Vagina (tissue), 2 donors: Measurements from ENCODE around the gene GTSE1.

Experiments used
- POLR2A ChIP-seq, 2 donors: fragments of 450-650 bp; IDR thresholded peaks; one replicate each; pipeline ENCODE4 v1.6.1; 2017; ENCODE audit warnings: antibody characterized with exemption in 2 of 2, mild to moderate bottlenecking in 2 of 2, moderate library complexity in 2 of 2
- TF ChIP-seq, protein P1 (sequence below), 3 experiments: fragments of 450-650 bp in 2 of 3; fragments of 200-600 bp in 1 of 3; sonication (generic) in 1 of 3; IDR thresholded peaks; one replicate each; pipeline ENCODE4 v1.5.1; 2017 to 2019; ENCODE audit warnings: antibody characterized with exemption in 3 of 3, mild to moderate bottlenecking in 2 of 3, moderate library complexity in 2 of 3

DNA sequence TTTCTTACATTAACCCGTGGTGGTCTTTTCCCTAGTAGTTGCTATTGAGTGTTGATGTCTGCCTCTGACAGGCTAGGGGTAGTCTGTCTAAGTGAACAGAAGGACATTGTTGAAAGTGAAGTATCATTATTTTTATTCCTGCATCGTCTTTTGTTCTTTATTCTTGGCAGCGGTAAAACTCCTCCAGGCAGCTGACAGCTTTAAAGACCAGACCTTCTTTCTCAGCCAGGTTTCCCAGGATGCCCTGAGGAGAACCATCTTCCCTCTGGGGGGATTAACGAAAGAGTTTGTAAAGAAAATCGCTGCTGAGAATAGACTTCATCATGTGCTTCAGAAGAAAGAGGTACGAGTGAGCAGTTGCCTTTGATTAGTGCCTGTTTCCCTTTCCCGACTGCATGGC, 53.5 kb downstream of the GTSE1 start:
- TF ChIP-seq, protein P1, sequence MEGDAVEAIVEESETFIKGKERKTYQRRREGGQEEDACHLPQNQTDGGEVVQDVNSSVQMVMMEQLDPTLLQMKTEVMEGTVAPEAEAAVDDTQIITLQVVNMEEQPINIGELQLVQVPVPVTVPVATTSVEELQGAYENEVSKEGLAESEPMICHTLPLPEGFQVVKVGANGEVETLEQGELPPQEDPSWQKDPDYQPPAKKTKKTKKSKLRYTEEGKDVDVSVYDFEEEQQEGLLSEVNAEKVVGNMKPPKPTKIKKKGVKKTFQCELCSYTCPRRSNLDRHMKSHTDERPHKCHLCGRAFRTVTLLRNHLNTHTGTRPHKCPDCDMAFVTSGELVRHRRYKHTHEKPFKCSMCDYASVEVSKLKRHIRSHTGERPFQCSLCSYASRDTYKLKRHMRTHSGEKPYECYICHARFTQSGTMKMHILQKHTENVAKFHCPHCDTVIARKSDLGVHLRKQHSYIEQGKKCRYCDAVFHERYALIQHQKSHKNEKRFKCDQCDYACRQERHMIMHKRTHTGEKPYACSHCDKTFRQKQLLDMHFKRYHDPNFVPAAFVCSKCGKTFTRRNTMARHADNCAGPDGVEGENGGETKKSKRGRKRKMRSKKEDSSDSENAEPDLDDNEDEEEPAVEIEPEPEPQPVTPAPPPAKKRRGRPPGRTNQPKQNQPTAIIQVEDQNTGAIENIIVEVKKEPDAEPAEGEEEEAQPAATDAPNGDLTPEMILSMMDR (IDR thresholded peaks at IDR 0.05) = no peak
- no peak for TF ChIP-seq POLR2A (IDR thresholded peaks at IDR 0.05)
